GM18517 (cell line): Measurements from ENCODE around the gene XBP1.
"Not testable (repeated sequence)": the region's sequence is repeated elsewhere in the genome, so short reads cannot be mapped to it uniquely, and the experiment has no call there.

ENCODE experiments used
- ATAC-seq: cut with Tn5 transposase; IDR thresholded peaks from one replicate; pipeline ENCODE4 v1.9.1; 2021; ENCODE audit warnings: mild to moderate bottlenecking, moderate library complexity; ENCODE audit not compliant: unreplicated experiment

XBP1 gene

GRCh38 chr22:28754512-28754911 lies 45.9 kb downstream of the XBP1 start:
- ATAC-seq, result not testable (repeated sequence)

DNA sequence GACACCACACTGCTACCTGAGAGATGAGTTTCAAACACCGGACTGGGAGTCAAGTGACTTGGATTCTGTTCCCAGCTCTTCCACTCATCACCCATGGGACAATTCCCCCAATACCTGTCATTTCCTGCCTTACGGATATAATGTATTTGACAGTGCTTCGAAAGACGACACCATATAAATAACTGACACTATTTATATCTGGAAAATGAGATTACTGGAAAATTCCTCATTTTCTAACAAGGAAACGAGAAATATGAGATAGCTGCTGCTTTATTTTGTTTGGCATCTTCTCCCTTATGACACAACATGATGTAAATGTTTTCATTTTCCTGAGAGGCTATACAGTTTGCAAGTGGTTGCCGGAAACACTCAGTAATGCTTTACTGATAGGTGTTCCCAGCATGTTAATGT lies 49.9 kb downstream of the XBP1 start:
- ATAC-seq, result no peak
